SIG-M5 (cell line): Measurements from ENCODE around the gene SLC6A6.

Source experiments
- DNase-seq: peaks from one replicate; lab custom pipeline; 2025; lab: John Stamatoyannopoulos, UW

The SLC6A6 gene

GRCh38 chr3:14454639-14455310, 52.4 kb downstream of the SLC6A6 start:
- DNase-seq, result no peak

DNA sequence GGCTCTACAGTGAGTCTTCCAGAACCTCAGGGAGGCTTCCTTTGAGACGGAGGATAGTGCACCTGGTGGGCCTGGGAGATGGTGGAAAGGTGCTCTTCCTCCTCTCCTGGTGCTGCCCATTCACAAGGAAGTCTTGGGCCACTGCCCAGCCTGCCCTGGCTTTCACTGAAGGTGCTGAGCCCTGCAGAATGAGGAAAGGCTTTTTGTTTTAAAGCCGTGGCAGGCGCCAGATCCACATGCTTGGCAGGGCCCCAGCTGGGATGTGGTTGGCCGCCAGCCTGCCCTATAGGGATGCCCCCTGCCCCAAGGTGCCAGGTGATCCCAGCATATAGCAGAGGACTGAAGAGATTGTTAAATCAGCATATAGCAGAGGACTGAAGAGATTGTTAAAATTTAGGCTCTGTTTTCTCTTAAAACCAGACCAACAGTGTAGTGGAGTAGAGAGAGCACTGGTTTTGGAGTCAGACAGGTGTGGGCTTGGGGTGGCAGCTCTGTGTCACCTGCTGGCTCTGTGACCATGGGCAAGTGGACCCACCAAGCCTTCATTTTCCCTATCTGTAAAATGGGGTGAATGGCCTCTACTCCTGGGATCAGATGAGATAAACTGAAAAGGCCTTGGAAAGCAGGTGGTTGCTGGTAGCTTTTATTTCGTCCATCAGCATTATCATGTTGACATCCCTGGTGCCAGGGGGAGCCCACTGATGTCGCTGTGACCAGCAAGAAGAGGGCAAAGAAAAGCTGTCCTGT, 53.3 kb downstream of the SLC6A6 start:
- DNase-seq, result no peak

DNA sequence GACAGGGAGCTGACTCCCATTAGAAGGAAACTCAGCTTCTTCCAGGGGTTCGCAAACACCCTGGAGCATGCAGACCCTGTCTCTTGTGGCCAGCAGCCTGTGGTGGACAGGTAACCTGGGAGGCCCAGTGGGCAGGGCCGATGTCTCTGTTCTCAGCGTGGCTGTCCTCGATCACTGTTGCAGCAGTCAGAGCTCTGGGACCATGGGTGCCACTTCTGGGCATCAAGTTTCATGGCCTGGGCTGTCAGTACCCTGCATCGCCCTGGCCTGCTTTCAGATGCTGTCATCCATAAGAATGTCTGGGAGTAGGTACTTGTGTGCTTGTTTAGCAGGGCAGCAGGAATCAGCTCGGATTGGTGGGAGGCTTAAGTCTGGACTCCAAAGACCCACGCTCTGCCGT, 54.4 kb downstream of the SLC6A6 start:
- no peak for DNase-seq

DNA sequence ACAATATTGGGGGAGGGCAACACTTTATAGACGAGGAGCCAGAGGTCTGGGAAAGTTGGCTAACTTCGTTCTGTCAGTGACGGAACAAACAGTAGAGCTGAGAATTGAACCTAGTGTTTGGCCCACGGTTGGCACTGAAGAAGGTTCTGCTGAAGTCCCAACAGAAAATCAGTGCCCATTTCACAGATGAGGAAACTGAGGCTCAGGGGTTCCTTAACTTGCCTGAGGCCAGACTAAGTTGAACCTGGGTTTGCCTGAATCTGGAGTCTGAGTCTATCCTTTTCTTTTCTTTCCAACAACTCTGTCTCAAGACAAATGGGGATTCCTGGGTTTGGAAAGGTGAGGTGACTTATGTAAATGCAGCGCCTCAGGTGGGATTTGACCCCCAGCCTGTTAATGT, 55.1 kb downstream of the SLC6A6 start:
- DNase-seq, result no peak

DNA sequence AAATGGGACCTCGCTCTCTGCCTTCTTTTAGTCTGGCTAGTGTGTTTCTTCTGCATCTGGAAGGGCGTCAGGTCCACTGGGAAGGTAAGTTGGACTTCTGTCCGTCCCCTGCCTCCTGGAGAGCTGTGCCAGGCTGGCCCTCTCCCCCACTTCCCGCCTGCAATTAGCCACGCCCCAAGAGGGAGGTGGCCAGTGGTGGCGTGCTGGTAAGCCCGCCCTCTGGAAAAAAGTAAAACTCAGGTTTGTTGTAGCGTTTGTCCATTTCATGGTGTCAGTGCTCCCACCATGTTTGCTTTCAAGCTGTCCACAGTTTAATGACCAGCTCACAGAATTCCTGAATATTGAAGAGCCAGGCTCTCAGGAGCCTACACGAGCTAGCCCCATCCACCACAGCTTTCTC, 55.6 kb downstream of the SLC6A6 start:
- DNase-seq, result no peak

DNA sequence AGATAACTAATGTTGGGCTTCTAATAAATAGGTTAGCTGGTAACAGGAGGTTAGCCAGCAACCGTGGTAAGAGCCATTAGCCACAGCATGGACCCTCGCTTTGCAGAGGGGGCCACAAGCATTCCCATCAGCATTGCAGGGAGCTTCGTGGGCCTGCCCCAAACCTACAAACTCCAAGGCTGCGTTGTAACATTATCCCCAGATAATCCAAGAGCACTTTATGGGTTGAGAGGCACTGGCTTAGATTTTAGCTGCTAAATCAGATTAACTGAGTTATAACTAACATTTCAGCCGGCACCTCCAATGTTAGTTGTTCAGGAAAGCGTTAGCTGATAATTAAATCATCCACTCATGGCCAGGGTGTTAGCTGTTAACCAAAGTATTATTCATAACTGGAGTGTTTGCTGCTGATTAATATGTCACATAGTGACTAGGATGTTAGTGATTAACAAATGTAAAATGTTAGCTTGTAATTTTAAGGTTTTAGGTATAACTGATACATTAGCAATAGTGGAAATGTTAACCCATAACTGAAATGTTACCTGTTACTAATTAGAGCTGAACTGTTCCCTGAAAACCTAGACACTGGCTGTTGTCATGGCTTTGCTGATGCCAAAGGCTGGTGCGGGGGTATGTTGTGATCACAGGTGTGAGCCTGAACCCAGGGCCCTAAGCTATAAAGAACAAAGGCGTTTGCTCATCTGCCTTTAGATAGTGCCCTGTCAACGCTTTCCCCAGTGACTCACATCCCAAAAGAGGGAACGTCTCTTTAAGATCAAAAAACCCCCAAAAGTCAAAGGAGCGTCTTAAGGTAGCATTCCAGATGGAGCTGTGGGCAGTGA, 56.2 kb downstream of the SLC6A6 start:
- DNase-seq, result no peak

GRCh38 chr3:14459384-14459783, 57.0 kb downstream of the SLC6A6 start:
- no peak for DNase-seq

DNA sequence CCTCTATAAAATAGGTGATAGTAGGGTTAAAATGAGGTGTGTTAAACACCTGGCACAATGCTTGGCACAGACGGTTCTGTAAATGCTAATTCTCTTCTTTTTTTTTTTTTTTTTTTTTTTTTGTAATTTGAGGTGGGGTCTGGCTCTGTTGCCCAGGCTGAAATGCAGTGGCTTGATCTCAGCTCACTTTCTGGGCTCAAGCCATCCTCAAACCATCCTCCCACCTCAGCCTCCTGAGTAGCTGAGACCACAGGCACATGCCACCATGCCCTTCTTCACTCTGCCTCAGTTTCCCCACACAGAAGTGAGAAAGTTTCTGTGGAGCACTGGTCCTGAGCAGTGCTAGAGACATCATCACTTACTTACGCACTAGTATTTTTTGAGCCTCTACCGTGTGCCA, 57.4 kb downstream of the SLC6A6 start:
- DNase-seq, result no peak

GRCh38 chr3:14460342-14461005, 58.1 kb downstream of the SLC6A6 start:
- DNase-seq, result no peak

GRCh38 chr3:14461006-14461747, 58.8 kb downstream of the SLC6A6 start:
- DNase-seq, result no peak

GRCh38 chr3:14461748-14462324, 59.4 kb downstream of the SLC6A6 start:
- DNase-seq, result no peak

DNA sequence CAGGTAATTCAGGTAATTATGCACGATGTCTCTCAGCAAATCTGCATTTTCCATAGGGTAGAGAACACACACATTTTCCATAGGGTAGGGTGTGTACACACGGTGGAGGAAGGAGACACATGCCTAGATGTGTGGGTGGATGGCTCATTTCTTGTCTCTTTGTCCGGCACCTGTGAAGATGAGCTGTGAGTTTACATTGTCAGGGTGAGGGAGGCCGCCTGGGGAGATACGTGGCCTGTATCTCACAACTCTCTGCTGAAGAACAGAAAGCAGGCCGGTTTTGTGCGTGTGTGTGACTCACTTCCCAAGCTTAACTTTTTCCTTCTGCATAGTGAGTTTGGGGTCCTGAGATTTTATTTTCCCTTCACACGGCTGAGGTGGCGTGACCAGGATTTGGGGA, 60.3 kb downstream of the SLC6A6 start:
- no peak for DNase-seq

DNA sequence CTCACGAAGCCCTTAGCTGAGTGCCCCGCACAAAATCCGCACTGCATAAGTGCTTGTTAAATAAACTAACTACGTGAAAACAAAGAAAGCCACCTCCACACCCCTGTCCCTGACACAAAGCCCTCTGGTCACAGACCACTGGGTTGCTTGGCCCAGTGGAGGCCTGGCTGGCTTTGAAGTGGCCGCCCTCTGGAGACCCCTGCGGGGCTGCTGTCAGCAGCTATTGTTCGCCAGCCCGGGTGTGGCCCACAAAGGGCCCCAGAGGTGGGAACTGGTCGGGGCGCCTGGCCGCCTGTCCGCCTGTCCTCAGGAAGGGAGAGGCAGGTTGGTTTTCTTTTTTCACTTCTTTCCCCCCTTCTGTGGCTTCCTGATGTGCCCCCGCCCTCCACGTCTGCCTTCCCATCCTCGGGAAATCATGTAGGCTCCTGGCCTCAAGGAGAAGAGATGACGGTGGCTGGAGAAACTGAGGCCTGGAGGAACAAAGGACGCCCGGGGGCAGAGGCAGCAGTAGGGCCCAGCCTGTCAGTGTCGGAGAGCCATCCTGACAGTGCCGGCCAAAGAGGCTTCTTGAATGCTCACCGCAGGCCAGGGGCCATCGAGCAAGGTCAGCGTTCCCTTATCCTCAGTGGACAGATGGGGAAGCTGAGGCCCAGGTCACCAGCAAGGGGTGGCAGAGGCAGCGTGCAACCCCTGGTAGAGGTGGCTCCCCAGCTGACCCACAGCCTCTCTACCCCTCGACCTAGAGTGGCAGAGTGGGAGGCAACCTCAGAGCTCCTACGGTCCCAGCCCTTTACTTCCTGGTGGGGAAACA, 61.1 kb downstream of the SLC6A6 start:
- no peak for DNase-seq

DNA sequence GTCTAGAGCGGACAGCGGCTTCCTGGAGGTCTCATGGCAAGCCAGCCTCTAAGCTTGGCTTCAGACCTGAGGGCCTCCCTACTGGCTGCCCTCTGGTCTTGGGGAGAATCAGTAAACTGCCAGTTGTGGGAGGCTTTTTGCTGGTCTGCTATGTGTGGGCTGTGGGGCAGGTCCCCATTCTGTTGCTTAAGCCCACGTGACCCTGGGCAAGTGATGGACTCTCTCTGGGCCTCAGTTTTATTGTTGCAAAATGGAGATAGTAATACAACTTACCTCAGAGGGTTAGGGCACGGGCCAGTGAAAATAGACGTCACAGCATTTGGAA, 61.7 kb downstream of the SLC6A6 start:
- DNase-seq, result no peak

DNA sequence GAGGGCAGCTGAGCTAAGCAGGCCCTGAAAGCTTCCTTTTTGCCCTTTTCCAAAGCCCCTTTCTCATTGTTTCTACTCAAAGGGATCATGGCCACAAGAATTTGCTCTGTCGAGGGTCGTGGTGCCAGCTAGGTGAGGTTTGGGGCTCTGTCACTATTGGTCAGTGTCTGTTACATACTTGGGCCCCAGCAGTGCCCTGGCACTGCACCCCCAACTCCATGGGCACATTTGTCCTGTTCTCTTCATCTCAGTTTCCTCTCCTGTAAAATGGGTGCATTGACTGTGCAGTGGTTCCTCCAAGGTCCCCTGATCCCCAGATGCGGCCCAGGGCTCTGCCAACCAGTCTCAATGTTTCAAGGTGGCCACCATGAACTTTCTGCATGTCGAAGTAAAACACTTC, 62.1 kb downstream of the SLC6A6 start:
- DNase-seq, result no peak

DNA sequence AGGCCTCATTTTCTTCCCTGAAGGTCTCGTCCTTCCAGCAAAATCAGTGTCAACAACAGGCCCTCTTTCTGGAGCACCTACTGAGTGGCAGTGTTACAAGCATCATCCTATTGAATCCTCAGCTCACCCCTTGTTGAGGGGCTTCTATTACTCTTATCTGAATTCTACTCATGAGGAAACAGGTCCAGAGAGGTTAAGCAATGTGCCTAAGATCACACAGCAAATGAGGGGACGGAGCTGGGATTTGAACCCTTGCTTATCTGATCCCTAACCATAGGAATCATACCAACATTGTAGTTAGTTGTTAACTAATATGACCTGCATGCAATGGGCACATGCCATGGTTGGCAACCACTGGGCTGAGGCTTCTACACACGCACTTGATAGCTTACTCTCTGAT, 63.0 kb downstream of the SLC6A6 start:
- DNase-seq, result no peak

GRCh38 chr3:14466179-14466903, 63.9 kb downstream of the SLC6A6 start:
- no peak for DNase-seq

- DNase-seq, result no peak
Measured at GRCh38 chr3:14467814-14468620, 65.6 kb downstream of the SLC6A6 start.

DNA sequence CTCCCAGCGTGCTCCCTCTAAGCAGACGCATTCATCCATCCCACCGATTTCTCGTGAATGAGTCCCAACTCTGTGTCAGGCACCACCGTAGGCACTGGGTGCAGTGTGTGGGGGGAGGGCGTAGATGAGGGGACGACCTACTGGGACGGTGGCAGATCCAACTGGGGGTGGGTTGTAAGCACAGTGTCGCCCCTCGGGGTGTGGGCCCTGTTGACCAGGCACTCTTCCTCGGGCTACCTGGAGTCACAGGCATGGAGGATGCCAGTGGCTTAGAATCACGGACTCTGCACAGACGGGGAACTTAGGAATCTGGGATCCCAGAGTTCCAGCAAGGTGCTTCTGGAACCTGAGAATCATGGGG, 66.2 kb downstream of the SLC6A6 start:
- DNase-seq, result no peak
